ENCODE data around the gene SKIL. TPM values are rescaled to one million over a fixed set of nuclear protein-coding genes. Genes with fewer than 3 reads are reported as not detected.

Gene SKIL
- total RNA-seq, 1 experiment from 2014 or later = 94.2 TPM

DNA sequence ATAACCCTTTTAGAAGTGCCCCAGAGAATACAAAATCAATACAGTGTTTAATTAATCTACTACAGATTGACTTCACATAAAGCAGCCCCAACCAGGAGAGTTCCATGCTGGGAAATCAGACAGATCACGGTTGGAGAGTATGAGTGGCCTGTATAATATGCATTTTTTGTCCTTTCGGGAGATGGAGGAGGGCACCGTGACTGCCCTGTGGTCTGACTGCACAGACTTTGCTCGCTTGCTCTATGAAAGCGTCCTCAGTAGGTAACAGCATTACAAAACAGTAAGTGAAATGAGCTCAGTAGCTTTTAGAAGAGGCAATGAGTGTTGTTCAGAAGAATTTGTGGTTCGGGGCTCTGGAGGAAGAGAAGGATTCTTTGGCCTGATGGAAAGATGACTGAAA, 34.2 kb upstream of the SKIL start:
- in situ Hi-C loops (cut with HindIII; ENCODE audit: low pct_unique_long_range_greater_than_20kb, low sequenced_read_pairs) = no loop called here
- DNase-seq (ENCODE audit: low read depth, low spot score) (no peak), ATAC-seq (0 out of 2 replicates have a peak, but pooled peaks have one; percentile 54)
- Histone ChIP-seq H3K4me3 (ENCODE audit: low read depth in 2 of 2, low read length in 2 of 2) (no peak overlapping the region), H3K27ac (ENCODE audit: low read length) (no peak overlapping the region), H3K4me1 (ENCODE audit: control insufficient read depth, insufficient read depth, low read length) (no peaks in the 10 kb centered on the region), H3K36me3 (ENCODE audit: control insufficient read depth, insufficient read depth, low read length) (no peaks in the 10 kb centered on the region), H3K9me3 (ENCODE audit: control insufficient read depth, insufficient read depth, low read depth, low read length) (peaks cover 7% of the 10 kb centered on the region; the same call in 1 of the 2 replicates), H3K27me3 (ENCODE audit: control insufficient read depth, insufficient read depth, low read length) (no peaks in the 10 kb centered on the region)
- intact Hi-C loops (cut with micrococcal nuclease; ENCODE audit: unreplicated experiment) = no loop called here
- ChIA-PET POLR2A (interaction anchor here (0.6 kb wide), 1 partner anchor 55 kb away, joined by 3 read pairs; no protein-coding TSS in a partner anchor), CTCF (no interaction called here)
- TF ChIP-seq, protein P1, sequence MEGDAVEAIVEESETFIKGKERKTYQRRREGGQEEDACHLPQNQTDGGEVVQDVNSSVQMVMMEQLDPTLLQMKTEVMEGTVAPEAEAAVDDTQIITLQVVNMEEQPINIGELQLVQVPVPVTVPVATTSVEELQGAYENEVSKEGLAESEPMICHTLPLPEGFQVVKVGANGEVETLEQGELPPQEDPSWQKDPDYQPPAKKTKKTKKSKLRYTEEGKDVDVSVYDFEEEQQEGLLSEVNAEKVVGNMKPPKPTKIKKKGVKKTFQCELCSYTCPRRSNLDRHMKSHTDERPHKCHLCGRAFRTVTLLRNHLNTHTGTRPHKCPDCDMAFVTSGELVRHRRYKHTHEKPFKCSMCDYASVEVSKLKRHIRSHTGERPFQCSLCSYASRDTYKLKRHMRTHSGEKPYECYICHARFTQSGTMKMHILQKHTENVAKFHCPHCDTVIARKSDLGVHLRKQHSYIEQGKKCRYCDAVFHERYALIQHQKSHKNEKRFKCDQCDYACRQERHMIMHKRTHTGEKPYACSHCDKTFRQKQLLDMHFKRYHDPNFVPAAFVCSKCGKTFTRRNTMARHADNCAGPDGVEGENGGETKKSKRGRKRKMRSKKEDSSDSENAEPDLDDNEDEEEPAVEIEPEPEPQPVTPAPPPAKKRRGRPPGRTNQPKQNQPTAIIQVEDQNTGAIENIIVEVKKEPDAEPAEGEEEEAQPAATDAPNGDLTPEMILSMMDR (IDR thresholded peaks at IDR 0.05) = no peak
- no peak for TF ChIP-seq TCF7L2 (IDR thresholded peaks at IDR 0.05; ENCODE audit: low read depth, low read length)
- TF ChIP-seq SIN3A (IDR thresholded peaks at IDR 0.05; ENCODE audit: borderline replicate concordance, insufficient read depth, low read depth, low read length) = no peak
- TF ChIP-seq POLR2AphosphoS5 (IDR thresholded peaks at IDR 0.05; ENCODE audit: low read depth, low read length) = no peak
- TF ChIP-seq, protein P2, sequence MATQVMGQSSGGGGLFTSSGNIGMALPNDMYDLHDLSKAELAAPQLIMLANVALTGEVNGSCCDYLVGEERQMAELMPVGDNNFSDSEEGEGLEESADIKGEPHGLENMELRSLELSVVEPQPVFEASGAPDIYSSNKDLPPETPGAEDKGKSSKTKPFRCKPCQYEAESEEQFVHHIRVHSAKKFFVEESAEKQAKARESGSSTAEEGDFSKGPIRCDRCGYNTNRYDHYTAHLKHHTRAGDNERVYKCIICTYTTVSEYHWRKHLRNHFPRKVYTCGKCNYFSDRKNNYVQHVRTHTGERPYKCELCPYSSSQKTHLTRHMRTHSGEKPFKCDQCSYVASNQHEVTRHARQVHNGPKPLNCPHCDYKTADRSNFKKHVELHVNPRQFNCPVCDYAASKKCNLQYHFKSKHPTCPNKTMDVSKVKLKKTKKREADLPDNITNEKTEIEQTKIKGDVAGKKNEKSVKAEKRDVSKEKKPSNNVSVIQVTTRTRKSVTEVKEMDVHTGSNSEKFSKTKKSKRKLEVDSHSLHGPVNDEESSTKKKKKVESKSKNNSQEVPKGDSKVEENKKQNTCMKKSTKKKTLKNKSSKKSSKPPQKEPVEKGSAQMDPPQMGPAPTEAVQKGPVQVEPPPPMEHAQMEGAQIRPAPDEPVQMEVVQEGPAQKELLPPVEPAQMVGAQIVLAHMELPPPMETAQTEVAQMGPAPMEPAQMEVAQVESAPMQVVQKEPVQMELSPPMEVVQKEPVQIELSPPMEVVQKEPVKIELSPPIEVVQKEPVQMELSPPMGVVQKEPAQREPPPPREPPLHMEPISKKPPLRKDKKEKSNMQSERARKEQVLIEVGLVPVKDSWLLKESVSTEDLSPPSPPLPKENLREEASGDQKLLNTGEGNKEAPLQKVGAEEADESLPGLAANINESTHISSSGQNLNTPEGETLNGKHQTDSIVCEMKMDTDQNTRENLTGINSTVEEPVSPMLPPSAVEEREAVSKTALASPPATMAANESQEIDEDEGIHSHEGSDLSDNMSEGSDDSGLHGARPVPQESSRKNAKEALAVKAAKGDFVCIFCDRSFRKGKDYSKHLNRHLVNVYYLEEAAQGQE (IDR thresholded peaks at IDR 0.05; ENCODE audit: insufficient read depth in 1 of 2, low read depth in 2 of 2, low read length in 1 of 2) = no peak
- no TSS peak for BruUV-seq (replicated peaks)

DNA sequence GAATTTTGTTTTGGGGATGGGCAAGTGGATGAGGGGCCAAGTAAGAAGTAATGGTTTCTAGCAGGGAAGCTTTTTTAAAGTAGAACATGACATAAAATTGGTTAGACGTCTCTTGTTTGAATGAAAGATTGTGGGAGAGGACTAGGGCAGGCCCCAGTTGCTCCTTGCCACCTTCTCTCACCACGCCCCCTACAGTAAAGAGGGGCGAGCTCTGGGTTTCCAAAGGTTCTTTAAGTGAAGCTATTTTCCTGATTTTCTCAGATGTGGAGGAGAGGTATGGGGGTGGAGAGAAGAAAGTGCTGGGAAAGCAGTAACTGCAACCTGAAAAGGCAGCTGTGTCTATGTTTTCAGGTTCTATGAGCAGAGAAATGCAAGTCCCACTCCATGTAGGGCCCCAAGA, 32.6 kb upstream of the SKIL start:
- Histone ChIP-seq H3K27ac (ENCODE audit: low read length) (no peak overlapping the region), H3K27me3 (ENCODE audit: control insufficient read depth, insufficient read depth, low read length) (no peaks in the 10 kb centered on the region), H3K4me1 (ENCODE audit: control insufficient read depth, insufficient read depth, low read length) (no peaks in the 10 kb centered on the region), H3K4me3 (ENCODE audit: low read depth in 2 of 2, low read length in 2 of 2) (no peak overlapping the region), H3K9me3 (ENCODE audit: control insufficient read depth, insufficient read depth, low read depth, low read length) (peaks cover 7% of the 10 kb centered on the region; the same call in 1 of the 2 replicates), H3K36me3 (ENCODE audit: control insufficient read depth, insufficient read depth, low read length) (no peaks in the 10 kb centered on the region)
- ChIA-PET POLR2A (no interaction called here), CTCF (interaction anchor here (0.5 to 0.7 kb wide), 3 partner anchors 17 to 1372 kb away, joined by 3 to 4 read pairs (median 3); no protein-coding TSS in a partner anchor)
- ATAC-seq (no peak), DNase-seq (ENCODE audit: low read depth, low spot score) (no peak)
- TF ChIP-seq, protein P2 (IDR thresholded peaks at IDR 0.05; ENCODE audit: insufficient read depth in 1 of 2, low read depth in 2 of 2, low read length in 1 of 2) = no peak
- TF ChIP-seq, protein P1 (IDR thresholded peaks at IDR 0.05) = no peak
- TF ChIP-seq TCF7L2 (IDR thresholded peaks at IDR 0.05; ENCODE audit: low read depth, low read length) = no peak
- no peak for TF ChIP-seq SIN3A (IDR thresholded peaks at IDR 0.05; ENCODE audit: borderline replicate concordance, insufficient read depth, low read depth, low read length)
- TF ChIP-seq POLR2AphosphoS5 (IDR thresholded peaks at IDR 0.05; ENCODE audit: low read depth, low read length) = no peak
- in situ Hi-C loops (cut with HindIII; ENCODE audit: low pct_unique_long_range_greater_than_20kb, low sequenced_read_pairs) (no loop called here), intact Hi-C loops (cut with micrococcal nuclease; ENCODE audit: unreplicated experiment) (no loop called here)
- BruUV-seq (replicated peaks) = no TSS peak
